Liver (tissue), 9 donors: Measurements from ENCODE around the gene CDC27. TPM values are rescaled to one million over a fixed set of nuclear protein-coding genes. Genes with fewer than 3 reads are reported as not detected.

Source experiments
- DNase-seq: peaks from one replicate; pipeline ENCODE4 v3.0.0-alpha.2; 2017; ENCODE audit warnings: low spot score
- H3K27ac ChIP-seq, 2 donors: one replicate each; pipeline ENCODE4 v1.7.0; 2013; ENCODE audit warnings: inconsistent platforms in 2 of 2, low read length in 2 of 2, control low read depth in 1 of 2, low read depth in 1 of 2, mild to moderate bottlenecking in 1 of 2
- H3K27me3 ChIP-seq, 4 donors: one replicate each; pipeline versions ENCODE4 v1.6.1 to v1.7.0; 2013; ENCODE audit warnings: low read length in 3 of 4, inconsistent platforms in 1 of 4, mild to moderate bottlenecking in 1 of 4, moderate library complexity in 1 of 4; ENCODE audit not compliant: control insufficient read depth in 4 of 4, insufficient read depth in 4 of 4
- H3K36me3 ChIP-seq, 4 donors: one replicate each; pipeline versions ENCODE4 v1.6.1 to v1.7.0; 2013; ENCODE audit warnings: low read length in 3 of 4, mild to moderate bottlenecking in 3 of 4, low read depth in 1 of 4, moderate library complexity in 1 of 4; ENCODE audit not compliant: control insufficient read depth in 4 of 4, insufficient read depth in 3 of 4
- H3K4me1 ChIP-seq, 4 donors: one replicate each; pipeline versions ENCODE4 v1.6.1 to v1.7.0; 2013; ENCODE audit warnings: low read length in 3 of 4, mild to moderate bottlenecking in 3 of 4, moderate library complexity in 1 of 4; ENCODE audit not compliant: control insufficient read depth in 4 of 4, insufficient read depth in 4 of 4
- H3K4me3 ChIP-seq, 3 donors: one replicate each; pipeline versions ENCODE4 v1.6.1 to v1.7.0; 2013; ENCODE audit warnings: low read length in 3 of 3, control low read depth in 1 of 3, low read depth in 1 of 3, mild to moderate bottlenecking in 1 of 3
- H3K9ac ChIP-seq, 2 donors: one replicate each; pipeline ENCODE4 v1.7.0; 2013; ENCODE audit warnings: low read length in 2 of 2, mild to moderate bottlenecking in 2 of 2, moderate library complexity in 2 of 2, control low read depth in 1 of 2, low read depth in 1 of 2
- H3K9me3 ChIP-seq, 4 donors: one replicate each; pipeline versions ENCODE4 v1.6.1 to v1.7.0; 2013; ENCODE audit warnings: low read length in 3 of 4; ENCODE audit not compliant: control insufficient read depth in 4 of 4
- ATF3 ChIP-seq: IDR thresholded peaks from 2 replicates; pipeline ENCODE4 v1.6.1; 2016; ENCODE audit warnings: antibody characterized with exemption
- EGR1 ChIP-seq, 2 donors: IDR thresholded peaks; 2 replicates each; pipeline ENCODE4 v1.6.1; 2016 to 2018; ENCODE audit warnings: antibody characterized with exemption in 2 of 2, low read depth in 2 of 2
- FOXA1 ChIP-seq: IDR thresholded peaks from 2 replicates; pipeline ENCODE4 v1.6.1; 2016; ENCODE audit warnings: antibody characterized with exemption
- GABPA ChIP-seq, 2 donors: IDR thresholded peaks in 1 of 2; conservative IDR thresholded peaks in 1 of 2; 2 replicates each; pipeline ENCODE4 v1.6.1; 2016; ENCODE audit warnings: antibody characterized with exemption in 2 of 2, mild to moderate bottlenecking in 1 of 2, moderate library complexity in 1 of 2
- HNF4A ChIP-seq, 2 donors: conservative IDR thresholded peaks; 2 replicates each; pipeline ENCODE4 v1.6.1; 2016; ENCODE audit warnings: antibody characterized with exemption in 2 of 2, mild to moderate bottlenecking in 2 of 2
- HNF4G ChIP-seq: IDR thresholded peaks from 2 replicates; pipeline ENCODE4 v1.6.1; 2016; ENCODE audit warnings: antibody characterized with exemption
- JUND ChIP-seq, 2 donors: IDR thresholded peaks; 2 replicates each; pipeline ENCODE4 v1.6.1; 2016; ENCODE audit warnings: antibody characterized with exemption in 2 of 2
- NR2F2 ChIP-seq: IDR thresholded peaks from 2 replicates; pipeline ENCODE4 v1.6.1; 2016; ENCODE audit warnings: antibody characterized with exemption
- RAD21 ChIP-seq, 2 donors: IDR thresholded peaks; 2 replicates each; pipeline ENCODE4 v1.6.1; 2016; ENCODE audit warnings: antibody characterized with exemption in 2 of 2, mild to moderate bottlenecking in 2 of 2
- RXRA ChIP-seq, 2 donors: IDR thresholded peaks; 2 replicates each; pipeline ENCODE4 v1.6.1; 2017 to 2018; ENCODE audit warnings: antibody characterized with exemption in 2 of 2, mild to moderate bottlenecking in 1 of 2
- TAF1 ChIP-seq: conservative IDR thresholded peaks from 2 replicates; pipeline ENCODE4 v1.6.1; 2016; ENCODE audit warnings: antibody characterized with exemption, mild to moderate bottlenecking
- YY1 ChIP-seq: IDR thresholded peaks from 2 replicates; pipeline ENCODE4 v1.6.1; 2016; ENCODE audit warnings: antibody characterized with exemption, mild to moderate bottlenecking
- ZBTB33 ChIP-seq: IDR thresholded peaks from 2 replicates; pipeline ENCODE4 v1.6.1; 2016; ENCODE audit warnings: antibody characterized with exemption
- WGBS: extraction: QIAGEN DNeasy Blood & Tissue Kit; methylation state at CpG from one replicate; pipeline ENCODE4 v1.1.7; 2013; 5-methylcytosine and 5-hydroxymethylcytosine counted together
- polyA plus RNA-seq, 2 donors: library from polyadenylated mRNA; stranded (reverse) in 1 of 2; unstranded in 1 of 2; fragments of 200-250 nt in 1 of 2; fragments of >200 nt in 1 of 2; fragmentation: Nextera tagmentation in 1 of 2; extraction: Ambion mirVana in 1 of 2; gene quantifications; one replicate each; pipeline versions ENCODE4 v1.2.1 to v1.2.3, GENCODE V29; 2013 to 2015
- total RNA-seq, 2 donors: library from RNA; depleted of rRNA; stranded (reverse); fragments of >200 nt; gene quantifications; one replicate each; pipeline ENCODE4 v1.2.3, GENCODE V29; 2014
- TF ChIP-seq, protein P1 (sequence below): fragments of 150-350 bp; IDR thresholded peaks from 2 replicates; pipeline ENCODE4 v1.5.1; 2017; ENCODE audit warnings: improper control_type of control experiment, low read depth, low read length; ENCODE audit not compliant: missing input control
- TF ChIP-seq, protein P2 (sequence below): IDR thresholded peaks from 2 replicates; pipeline ENCODE4 v1.6.1; 2016; ENCODE audit warnings: antibody characterized with exemption, mild to moderate bottlenecking
- donor health status: healthy.
- donor health status: healthy.
- donor health status: healthy.
- donor health status: healthy.
- donor health status: healthy.

CDC27 gene
- total and polyA plus RNA-seq, 4 donors, result 16.8 to 148 (median 27.1) TPM

DNA sequence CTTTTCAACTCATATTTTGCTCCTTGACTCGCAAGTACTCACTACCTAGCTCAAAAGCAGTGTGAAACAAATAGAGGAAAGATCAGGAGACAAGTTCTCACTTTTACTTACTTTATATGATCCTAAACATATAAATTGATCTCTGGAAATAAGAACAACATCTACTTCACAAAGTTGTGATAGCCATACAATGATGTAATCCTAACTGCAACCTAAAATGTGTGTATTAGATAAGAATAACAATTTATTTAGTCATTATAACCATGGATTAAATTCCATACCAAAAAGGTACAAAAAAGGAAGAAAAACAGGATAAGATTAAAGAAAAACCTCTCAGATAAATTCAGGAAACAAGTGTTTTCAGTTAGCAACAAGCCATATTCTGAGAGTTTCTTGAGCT, 103.4 kb downstream of the CDC27 start:
- Histone ChIP-seq H3K36me3 (no peaks in the 10 kb centered on the region), H3K9me3 (no peaks in the 10 kb centered on the region), H3K27me3 (no peaks in the 10 kb centered on the region), H3K4me3 (no peak overlapping the region), H3K4me1 (peaks cover 0 to 5% (median under 1%) of the 10 kb centered on the region in 4 donors), H3K27ac (no peak overlapping the region), H3K9ac (no peak overlapping the region)
- WGBS, result 99% methylated on average over 1 of the region's 1 CpG
- TF ChIP-seq FOXA1, result no peak
- DNase-seq, result no peak

- H3K27me3 ChIP-seq, result no peaks in the 10 kb centered on the region
- WGBS, result 95% methylated on average over 3 of the region's 3 CpGs
Measured at GRCh38 chr17:47078801-47079200, 110.3 kb downstream of the CDC27 start.

More at GRCh38 chr17:47078801-47079200, 110.3 kb downstream of the CDC27 start:
- Histone ChIP-seq H3K9me3 (no peaks in the 10 kb centered on the region), H3K4me3 (no peak overlapping the region), H3K9ac (no peak overlapping the region), H3K36me3 (no peaks in the 10 kb centered on the region), H3K27ac (no peak overlapping the region), H3K4me1 (no peaks in the 10 kb centered on the region)
- no peak for DNase-seq
- TF ChIP-seq RXRA (IDR thresholded peaks at IDR 0.05) (no peak), NR2F2 (no peak), RAD21 (IDR thresholded peaks at IDR 0.05) (no peak), EGR1 (IDR thresholded peaks at IDR 0.05; ENCODE audit: low read depth in 2 of 2) (no peak), ATF3 (no peak), HNF4A (conservative IDR thresholded peaks at IDR 0.05) (no peak), TAF1 (no peak), ZBTB33 (no peak), HNF4G (no peak), GABPA (IDR thresholded peaks at IDR 0.05 in 1 of 2, conservative IDR thresholded peaks at IDR 0.05 in 1 of 2) (no peak), JUND (IDR thresholded peaks at IDR 0.05) (no peak), FOXA1 (no peak), YY1 (no peak)
- TF ChIP-seq, protein P1, sequence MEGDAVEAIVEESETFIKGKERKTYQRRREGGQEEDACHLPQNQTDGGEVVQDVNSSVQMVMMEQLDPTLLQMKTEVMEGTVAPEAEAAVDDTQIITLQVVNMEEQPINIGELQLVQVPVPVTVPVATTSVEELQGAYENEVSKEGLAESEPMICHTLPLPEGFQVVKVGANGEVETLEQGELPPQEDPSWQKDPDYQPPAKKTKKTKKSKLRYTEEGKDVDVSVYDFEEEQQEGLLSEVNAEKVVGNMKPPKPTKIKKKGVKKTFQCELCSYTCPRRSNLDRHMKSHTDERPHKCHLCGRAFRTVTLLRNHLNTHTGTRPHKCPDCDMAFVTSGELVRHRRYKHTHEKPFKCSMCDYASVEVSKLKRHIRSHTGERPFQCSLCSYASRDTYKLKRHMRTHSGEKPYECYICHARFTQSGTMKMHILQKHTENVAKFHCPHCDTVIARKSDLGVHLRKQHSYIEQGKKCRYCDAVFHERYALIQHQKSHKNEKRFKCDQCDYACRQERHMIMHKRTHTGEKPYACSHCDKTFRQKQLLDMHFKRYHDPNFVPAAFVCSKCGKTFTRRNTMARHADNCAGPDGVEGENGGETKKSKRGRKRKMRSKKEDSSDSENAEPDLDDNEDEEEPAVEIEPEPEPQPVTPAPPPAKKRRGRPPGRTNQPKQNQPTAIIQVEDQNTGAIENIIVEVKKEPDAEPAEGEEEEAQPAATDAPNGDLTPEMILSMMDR, result no peak
- TF ChIP-seq, protein P2, sequence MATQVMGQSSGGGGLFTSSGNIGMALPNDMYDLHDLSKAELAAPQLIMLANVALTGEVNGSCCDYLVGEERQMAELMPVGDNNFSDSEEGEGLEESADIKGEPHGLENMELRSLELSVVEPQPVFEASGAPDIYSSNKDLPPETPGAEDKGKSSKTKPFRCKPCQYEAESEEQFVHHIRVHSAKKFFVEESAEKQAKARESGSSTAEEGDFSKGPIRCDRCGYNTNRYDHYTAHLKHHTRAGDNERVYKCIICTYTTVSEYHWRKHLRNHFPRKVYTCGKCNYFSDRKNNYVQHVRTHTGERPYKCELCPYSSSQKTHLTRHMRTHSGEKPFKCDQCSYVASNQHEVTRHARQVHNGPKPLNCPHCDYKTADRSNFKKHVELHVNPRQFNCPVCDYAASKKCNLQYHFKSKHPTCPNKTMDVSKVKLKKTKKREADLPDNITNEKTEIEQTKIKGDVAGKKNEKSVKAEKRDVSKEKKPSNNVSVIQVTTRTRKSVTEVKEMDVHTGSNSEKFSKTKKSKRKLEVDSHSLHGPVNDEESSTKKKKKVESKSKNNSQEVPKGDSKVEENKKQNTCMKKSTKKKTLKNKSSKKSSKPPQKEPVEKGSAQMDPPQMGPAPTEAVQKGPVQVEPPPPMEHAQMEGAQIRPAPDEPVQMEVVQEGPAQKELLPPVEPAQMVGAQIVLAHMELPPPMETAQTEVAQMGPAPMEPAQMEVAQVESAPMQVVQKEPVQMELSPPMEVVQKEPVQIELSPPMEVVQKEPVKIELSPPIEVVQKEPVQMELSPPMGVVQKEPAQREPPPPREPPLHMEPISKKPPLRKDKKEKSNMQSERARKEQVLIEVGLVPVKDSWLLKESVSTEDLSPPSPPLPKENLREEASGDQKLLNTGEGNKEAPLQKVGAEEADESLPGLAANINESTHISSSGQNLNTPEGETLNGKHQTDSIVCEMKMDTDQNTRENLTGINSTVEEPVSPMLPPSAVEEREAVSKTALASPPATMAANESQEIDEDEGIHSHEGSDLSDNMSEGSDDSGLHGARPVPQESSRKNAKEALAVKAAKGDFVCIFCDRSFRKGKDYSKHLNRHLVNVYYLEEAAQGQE, result no peak
